ENCODE measurements around the gene TNFSF13.

DNA sequence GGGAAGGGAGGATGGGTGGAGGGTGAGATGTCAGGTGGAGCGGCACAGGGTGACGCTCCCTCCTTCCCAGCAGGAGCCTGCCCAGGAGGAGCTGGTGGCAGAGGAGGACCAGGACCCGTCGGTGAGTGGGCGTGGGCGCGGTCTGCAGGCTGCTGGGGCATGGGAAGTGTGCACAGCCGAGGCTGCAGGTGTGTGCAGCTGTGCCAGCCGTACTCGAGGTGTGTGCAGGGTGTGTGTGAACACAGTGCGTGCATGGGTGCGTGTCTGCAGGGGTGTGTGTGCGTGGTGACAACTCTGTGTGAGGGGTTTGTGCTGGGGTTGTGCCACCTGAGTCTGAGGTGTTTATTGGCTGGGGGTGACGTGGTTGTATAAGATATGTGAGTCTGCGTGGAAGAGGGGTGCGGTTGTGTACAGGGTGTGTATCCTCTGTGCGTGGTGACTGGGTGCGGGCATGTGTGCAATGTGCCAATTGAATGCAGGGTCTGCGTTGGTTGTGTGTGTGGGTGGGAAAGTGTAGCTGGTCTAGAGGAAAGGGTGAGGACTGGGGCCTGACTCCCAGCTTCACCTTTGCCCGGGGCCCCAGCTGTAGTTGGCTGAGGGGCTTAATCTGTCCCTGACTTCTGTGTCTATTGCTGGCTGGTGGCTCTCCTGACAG is 9.0 kb upstream of the TNFSF13 start:
- TF ChIP-seq, protein P1, sequence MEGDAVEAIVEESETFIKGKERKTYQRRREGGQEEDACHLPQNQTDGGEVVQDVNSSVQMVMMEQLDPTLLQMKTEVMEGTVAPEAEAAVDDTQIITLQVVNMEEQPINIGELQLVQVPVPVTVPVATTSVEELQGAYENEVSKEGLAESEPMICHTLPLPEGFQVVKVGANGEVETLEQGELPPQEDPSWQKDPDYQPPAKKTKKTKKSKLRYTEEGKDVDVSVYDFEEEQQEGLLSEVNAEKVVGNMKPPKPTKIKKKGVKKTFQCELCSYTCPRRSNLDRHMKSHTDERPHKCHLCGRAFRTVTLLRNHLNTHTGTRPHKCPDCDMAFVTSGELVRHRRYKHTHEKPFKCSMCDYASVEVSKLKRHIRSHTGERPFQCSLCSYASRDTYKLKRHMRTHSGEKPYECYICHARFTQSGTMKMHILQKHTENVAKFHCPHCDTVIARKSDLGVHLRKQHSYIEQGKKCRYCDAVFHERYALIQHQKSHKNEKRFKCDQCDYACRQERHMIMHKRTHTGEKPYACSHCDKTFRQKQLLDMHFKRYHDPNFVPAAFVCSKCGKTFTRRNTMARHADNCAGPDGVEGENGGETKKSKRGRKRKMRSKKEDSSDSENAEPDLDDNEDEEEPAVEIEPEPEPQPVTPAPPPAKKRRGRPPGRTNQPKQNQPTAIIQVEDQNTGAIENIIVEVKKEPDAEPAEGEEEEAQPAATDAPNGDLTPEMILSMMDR (IDR thresholded peaks at IDR 0.05), result no peak
- TF ChIP-seq ZFX (IDR thresholded peaks at IDR 0.05; ENCODE audit: borderline replicate concordance), result no peak

Measured in 22Rv1 (cell line).